Measurements from ENCODE around the gene BANF1. TPM values are rescaled to one million over a fixed set of nuclear protein-coding genes. Genes with fewer than 3 reads are reported as not detected.

The BANF1 gene
- total RNA-seq, 2 donors from 2014 or later, result 47.5 to 58.0 TPM

DNA sequence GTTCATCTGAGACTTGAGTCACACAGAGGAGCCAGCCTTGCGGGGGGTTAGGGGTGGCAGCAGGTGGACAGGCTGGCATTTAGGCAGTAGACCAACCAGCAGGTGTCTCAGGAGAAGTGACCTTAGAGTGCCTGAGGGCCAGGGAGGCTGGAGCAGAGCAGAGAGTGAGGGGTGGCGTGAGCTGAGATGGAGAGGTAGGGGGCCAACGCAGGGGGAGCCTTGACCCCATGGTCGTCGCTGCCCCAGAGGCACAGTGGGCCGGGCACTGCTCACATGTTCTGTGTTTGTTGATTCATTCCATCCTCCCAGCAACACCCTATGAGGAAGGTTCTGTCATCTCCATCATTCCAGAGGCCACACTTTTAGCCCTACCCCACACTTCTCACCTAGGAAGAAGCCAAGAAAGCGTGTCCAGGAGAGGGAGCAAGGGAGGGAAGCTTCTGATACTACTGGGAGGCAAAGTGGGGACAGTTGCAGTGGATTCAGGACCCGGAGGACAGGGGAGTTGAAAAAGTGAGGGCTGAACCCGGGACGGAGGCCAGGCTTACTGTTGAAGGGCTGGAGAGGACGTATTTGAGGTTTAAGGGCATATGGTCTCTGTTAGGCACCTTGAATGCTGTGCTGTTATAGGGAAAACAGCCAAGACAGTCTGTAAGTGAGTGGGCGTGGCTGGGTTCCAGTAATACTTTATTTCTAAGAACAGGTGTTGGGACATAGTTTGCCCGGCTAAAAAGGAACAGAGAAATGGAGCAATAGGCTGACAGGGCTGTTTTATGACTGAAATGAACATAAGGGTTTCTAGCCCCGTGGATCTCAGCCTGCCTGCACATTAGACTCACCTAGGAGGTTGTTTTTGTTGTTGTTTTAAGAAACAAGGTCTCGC is 33.5 kb upstream of the BANF1 start:
- peak overlapping the region; percentile 12 for H3K4me3 Mint-ChIP-seq
- peaks cover 11% of the 10 kb centered on the region for H3K4me1 Mint-ChIP-seq
- no peak for ATAC-seq
- H3K9me3 ChIP-seq (ENCODE audit: control insufficient read depth, low read length, poor library complexity, severe bottlenecking), result no peaks in the 10 kb centered on the region
- peaks cover 8% of the 10 kb centered on the region for H3K36me3 Mint-ChIP-seq (ENCODE audit: low read depth)
- H3K27ac Mint-ChIP-seq, result peak overlapping the region; percentile 43
- no peaks in the 10 kb centered on the region for H3K27me3 Mint-ChIP-seq
- no peak for DNase-seq

DNA sequence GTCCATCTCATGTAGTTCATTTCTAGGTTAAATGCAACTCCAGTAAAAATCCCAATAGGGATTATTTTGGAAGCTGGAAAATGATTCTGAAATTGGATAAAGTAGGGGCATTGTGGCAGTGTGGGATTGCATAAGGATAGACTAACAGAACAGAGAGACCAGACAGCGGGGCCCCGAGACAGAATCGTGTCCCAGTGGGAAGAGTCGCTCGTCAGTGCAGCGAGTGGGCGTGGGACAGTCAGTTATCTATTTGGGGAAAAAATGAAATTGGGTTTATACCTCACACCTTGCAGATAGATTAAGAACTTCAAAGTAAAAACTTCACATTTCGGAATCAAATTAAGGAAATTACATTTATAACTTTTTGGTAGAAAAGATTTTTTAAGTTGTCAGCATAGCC is 30.2 kb upstream of the BANF1 start:
- no peaks in the 10 kb centered on the region for H3K27me3 Mint-ChIP-seq
- DNase-seq (no peak), ATAC-seq (no peak)
- no peak overlapping the region for H3K27ac Mint-ChIP-seq
- H3K4me1 Mint-ChIP-seq, result peaks cover 12% of the 10 kb centered on the region
- peaks cover 13% of the 10 kb centered on the region for H3K36me3 Mint-ChIP-seq (ENCODE audit: low read depth)
- H3K9me3 ChIP-seq (ENCODE audit: control insufficient read depth, low read length, poor library complexity, severe bottlenecking), result no peaks in the 10 kb centered on the region
- peak overlapping the region; percentile 59 for H3K4me3 Mint-ChIP-seq

DNA sequence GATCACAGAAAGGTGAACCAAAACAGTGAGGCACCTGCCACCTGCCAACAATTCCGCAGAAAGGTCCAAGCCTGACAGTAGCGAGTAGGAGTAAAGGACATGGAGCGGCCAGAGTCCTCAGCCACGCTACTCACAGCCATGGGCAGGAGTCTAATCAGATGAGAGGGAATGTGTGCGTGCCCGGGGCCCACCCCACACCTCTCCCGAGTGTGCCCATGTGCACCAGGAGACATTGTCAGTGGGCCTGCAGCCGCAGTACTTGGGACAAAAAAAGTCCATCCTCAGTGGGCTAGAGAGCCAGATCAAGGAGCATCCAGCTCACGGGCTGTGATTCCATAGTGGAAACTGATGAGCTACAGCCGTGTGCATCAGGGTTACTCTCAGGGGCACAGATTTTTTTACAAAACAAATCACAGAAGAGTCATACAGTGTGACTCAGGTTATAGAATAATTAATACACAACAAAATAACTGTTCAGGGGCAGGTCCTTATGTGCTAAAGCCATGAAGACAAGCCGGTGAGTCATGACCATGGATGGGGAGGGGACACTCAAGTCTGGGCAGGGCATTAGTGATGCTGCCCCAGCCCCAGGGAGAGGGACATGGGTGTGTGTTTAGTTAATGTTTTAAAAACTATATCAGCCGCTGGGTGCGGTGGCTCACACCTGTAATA is 28.7 kb upstream of the BANF1 start:
- Mint-ChIP-seq H3K4me3 (no peak overlapping the region), H3K36me3 (ENCODE audit: low read depth) (peaks cover 13% of the 10 kb centered on the region)

DNA sequence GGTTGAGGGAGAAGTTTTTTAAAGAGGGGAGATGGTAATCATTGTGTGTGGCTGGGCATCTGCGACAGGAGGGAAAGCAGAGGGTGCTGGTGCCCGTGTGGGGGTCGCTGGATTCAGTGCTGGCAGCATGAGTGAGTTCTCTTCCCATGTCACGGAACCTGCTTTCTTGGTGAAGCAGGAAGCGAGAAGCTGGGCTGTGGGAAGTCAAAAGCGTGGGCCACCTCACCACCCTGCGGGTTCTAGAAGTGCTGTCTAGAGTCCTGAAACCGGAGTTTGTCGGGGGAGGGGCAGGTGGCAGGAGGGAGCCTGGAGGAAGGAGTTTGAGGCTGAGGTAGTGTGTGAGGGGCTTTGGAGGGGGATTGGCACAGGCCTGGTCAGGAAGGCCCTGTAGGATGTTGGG is 26.5 kb upstream of the BANF1 start:
- Mint-ChIP-seq H3K4me1 (peaks cover 8% of the 10 kb centered on the region), H3K27ac (peak overlapping the region; percentile 57), H3K27me3 (no peaks in the 10 kb centered on the region), H3K4me3 (peak overlapping the region; percentile 45), H3K36me3 (ENCODE audit: low read depth) (peaks cover 9% of the 10 kb centered on the region)
- ATAC-seq (no peak), DNase-seq (no peak)
- no peaks in the 10 kb centered on the region for H3K9me3 ChIP-seq (ENCODE audit: control insufficient read depth, low read length, poor library complexity, severe bottlenecking)

More for the DNA sequence above, 28.7 kb upstream of the BANF1 start:
- ATAC-seq (no peak), DNase-seq (no peak)
- H3K9me3 ChIP-seq (ENCODE audit: control insufficient read depth, low read length, poor library complexity, severe bottlenecking), result no peaks in the 10 kb centered on the region
- Mint-ChIP-seq H3K27ac (peak overlapping the region; percentile 60), H3K27me3 (no peaks in the 10 kb centered on the region), H3K4me1 (peaks cover 8% of the 10 kb centered on the region)

DNA sequence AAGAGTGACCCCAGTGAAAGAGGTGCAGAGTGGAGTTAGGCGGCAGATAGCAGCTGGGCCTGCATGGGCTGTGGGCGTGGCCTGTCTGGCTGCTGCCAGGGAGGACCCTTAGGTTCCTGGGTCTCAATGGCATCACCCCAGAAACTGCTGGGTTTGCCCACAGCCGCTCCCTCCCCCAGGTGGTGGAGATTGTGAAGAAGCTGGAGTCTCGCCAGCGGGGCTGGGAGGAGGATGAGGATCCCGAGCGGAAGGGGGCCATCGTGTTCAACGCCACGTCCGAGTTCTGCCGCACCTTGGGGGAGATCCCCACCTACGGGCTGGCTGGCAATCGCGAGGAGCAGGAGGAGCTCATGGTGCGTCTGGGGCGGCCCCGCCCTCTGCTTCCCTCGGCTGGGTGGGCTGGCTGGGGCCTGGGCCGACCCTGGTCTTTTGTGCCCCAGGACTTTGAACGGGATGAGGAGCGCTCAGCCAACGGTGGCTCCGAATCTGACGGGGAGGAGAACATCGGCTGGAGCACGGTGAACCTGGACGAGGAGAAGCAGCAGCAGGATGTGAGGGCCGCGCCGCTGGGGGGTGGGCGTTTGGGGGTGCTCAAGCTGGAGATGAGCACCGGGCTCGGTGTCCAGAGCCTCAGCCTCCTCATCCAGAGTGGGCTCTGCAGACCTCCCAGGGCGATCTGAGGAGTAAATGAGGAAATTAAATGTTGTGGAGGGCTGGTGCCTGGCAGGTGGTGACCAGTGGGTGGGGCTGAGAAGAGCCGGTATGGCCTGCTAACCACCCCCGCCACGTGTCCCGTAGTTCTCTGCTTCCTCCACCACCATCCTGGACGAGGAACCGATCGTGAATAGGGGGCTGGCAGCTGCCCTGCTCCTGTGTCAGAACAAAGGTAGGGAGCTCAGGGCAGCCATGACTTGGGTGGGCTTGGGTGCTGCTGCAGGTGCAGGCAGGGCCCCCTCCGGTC is 25.8 kb upstream of the BANF1 start:
- H3K27ac Mint-ChIP-seq, result peak overlapping the region; percentile 57
- H3K27me3 Mint-ChIP-seq, result no peaks in the 10 kb centered on the region
- peak overlapping the region; percentile 55 for H3K4me3 Mint-ChIP-seq
- peaks cover 9% of the 10 kb centered on the region for H3K36me3 Mint-ChIP-seq (ENCODE audit: low read depth)
- peaks cover 8% of the 10 kb centered on the region for H3K4me1 Mint-ChIP-seq
- H3K9me3 ChIP-seq (ENCODE audit: control insufficient read depth, low read length, poor library complexity, severe bottlenecking), result no peaks in the 10 kb centered on the region
- DNase-seq (no peak), ATAC-seq (no peak)

DNA sequence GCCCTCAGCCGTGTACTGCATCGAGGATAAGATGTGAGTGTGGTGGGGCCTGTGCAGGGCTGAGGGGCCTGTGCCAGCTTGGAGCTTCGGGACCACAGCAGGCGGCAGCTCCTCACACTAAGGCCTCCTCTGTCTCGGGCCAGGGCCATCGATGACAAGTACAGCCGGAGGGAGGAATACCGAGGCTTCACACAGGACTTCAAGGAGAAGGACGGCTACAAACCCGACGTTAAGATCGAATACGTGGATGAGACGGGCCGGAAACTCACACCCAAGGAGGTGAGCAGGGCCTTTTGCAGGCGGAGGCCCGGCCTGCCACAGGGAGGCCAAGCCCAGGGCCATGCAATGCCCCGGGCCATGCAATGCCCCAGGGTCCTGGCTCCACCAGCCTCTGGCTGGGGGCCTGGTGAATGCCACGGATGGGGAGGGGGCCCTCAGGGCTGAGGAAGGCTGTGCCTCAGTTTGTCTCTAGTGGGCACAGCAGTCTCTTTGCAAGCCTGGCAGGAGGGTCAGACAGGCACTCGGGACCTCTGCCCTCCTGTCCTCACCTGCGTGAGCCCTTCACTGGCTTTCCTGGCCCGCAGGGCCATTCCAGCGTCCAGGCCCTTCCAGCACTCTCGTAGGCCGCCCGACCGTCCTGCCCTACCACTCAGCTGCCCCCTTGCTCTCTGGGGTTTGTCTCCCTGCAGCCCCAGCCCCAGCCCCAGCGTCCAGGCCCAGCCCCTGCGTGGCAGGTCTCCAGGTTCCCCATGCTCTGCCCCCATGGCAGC is 24.5 kb upstream of the BANF1 start:
- Mint-ChIP-seq H3K27ac (no peak overlapping the region), H3K27me3 (no peaks in the 10 kb centered on the region), H3K4me3 (no peak overlapping the region), H3K36me3 (ENCODE audit: low read depth) (peaks cover 9% of the 10 kb centered on the region), H3K4me1 (peaks cover 6% of the 10 kb centered on the region)
- no peak for DNase-seq
- no peak for ATAC-seq
- no peaks in the 10 kb centered on the region for H3K9me3 ChIP-seq (ENCODE audit: control insufficient read depth, low read length, poor library complexity, severe bottlenecking)

DNA sequence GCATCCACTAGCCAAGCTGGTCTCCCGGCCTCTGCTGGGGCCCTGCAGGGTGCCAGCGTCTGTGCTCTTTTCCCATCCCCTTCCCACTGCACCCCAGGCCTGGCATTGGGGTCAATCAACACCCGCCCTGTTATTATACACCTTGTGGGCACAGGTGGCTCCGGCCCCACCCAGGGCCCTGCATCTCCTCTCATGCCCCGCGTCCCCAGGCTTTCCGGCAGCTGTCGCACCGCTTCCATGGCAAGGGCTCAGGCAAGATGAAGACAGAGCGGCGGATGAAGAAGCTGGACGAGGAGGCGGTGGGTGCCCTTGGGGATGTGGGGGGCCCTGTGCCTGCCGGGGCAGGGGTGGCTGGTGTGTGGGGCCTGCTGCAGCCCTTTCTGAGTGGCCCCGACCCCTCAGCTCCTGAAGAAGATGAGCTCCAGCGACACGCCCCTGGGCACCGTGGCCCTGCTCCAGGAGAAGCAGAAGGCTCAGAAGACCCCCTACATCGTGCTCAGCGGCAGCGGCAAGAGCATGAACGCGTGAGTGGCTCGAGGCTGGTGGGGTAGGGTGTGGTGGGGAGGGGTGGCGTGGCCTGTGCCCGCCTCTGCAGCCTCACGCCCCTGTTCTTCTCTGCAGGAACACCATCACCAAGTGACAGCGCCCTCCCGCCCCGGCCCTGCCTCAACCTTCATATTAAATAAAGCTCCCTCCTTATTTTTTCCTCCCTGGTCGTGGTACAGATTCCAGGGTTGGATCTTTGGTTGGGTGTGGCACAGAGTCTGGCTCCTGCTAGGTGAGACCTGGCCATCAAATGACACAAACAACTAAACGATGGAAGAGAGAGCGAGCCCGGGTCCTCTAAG is 23.7 kb upstream of the BANF1 start:
- Mint-ChIP-seq H3K4me1 (peaks cover 6% of the 10 kb centered on the region), H3K4me3 (no peak overlapping the region), H3K27me3 (no peaks in the 10 kb centered on the region), H3K36me3 (ENCODE audit: low read depth) (peaks cover 7% of the 10 kb centered on the region), H3K27ac (no peak overlapping the region)
- no peaks in the 10 kb centered on the region for H3K9me3 ChIP-seq (ENCODE audit: control insufficient read depth, low read length, poor library complexity, severe bottlenecking)
- ATAC-seq, result no peak
- DNase-seq, result no peak

DNA sequence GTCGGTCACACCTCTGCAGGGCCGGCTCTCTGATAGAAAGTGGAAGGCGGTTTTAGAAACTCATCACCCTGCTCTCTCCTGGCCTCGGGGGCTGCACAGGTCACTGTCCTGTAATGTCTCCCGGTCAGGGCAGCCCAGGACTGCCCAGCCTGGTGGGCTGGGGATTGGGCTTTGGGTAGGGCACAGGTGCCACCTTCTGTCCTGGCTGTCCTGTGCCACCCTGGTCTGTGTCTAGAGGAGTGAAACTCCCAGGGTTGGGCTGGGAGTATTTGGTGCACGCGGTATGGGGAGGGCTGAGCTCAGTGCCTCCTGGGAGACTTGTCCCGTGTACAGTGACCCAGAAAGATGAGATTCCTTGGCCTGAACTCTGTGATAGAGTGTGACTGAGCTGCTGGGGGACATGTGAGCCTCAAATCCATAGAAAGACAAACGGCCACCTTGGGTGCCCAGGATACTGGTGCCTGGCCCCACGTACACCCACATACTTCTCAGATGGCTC is 23.0 kb upstream of the BANF1 start:
- H3K4me1 Mint-ChIP-seq, result peaks cover 6% of the 10 kb centered on the region
- H3K27ac Mint-ChIP-seq, result no peak overlapping the region
- ATAC-seq, result no peak

DNA sequence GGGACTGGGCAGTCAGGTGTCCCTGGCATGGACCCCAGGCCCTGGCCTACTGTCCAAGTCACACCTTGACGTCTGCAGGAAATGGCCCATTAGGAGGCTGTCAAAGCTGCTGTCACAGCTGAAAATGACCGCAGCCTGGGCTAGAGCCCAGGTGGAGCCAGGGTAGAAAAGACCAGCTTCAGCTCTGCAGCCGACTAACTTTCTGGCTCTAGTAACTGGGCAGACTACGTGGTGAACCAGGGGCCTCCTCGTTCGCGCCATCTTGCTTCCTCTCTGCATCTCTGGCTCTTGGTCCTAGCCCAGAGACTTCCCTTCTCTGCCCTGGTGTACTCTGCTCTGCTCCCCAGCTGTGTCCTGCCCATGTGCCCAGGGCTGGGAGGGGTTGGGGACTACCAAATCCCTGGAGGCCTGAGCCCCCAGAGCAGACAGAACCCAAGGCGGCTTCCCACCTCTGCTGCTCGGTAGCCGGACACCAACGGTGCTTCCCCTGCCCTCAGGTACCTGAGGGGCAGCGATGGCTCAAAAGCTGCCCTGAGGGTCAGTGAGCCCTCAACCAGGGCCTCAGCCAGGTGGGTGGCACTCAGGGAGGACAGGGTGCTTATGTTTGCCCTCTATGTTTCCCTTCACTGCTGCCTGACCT is 21.1 kb upstream of the BANF1 start:
- ATAC-seq, result no peak
- H3K4me1 Mint-ChIP-seq, result no peaks in the 10 kb centered on the region

More for the DNA sequence above, 23.0 kb upstream of the BANF1 start:
- H3K36me3 Mint-ChIP-seq (ENCODE audit: low read depth), result peaks cover 7% of the 10 kb centered on the region
- no peaks in the 10 kb centered on the region for H3K9me3 ChIP-seq (ENCODE audit: control insufficient read depth, low read length, poor library complexity, severe bottlenecking)
- no peaks in the 10 kb centered on the region for H3K27me3 Mint-ChIP-seq
- H3K4me3 Mint-ChIP-seq, result no peak overlapping the region
- no peak for DNase-seq

DNA sequence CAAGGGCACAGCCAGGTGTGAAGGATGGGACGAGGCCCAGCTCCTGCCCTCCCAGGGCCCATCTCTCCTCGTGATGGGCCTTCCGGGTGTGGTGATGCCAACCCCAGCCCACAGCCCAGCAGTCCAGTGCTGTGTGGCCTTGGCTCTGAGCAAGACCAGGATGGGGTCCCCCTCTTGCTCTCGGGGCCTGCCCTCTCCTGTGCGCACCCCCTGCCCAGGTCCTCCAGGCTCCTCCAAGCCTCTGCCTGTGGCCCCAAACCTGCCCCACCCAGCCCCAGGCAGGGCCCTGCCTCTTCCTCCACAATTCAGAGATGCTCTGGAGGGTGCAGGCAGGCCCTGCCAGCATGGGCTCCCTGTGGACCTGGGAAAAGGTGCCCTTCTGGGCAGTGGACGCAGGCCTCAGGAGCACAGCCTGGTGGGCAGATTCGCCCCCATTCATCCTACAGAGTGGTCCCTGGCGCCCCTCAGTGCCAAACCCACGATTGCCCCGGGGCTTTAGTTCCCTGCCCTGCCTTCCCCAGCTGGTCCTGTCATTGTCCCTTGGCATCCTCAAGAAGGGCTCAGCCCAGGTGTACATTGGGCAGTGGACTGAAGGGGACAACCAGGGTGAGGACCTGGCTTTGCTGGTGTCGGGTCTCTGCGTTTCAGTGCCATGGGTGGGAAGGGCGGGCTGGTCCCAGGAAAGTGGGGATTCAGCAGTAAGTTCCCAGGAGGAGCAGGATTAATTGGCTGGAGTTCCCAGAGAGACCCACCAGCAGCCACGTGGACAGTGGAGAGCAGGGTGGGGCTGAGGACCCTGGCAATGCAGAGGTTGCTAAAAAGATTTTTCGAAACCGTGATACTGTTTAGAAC is 20.1 kb upstream of the BANF1 start:
- ATAC-seq, result no peak
- H3K9me3 ChIP-seq (ENCODE audit: control insufficient read depth, low read length, poor library complexity, severe bottlenecking), result no peaks in the 10 kb centered on the region
- no peak overlapping the region for H3K4me3 Mint-ChIP-seq
- H3K27ac Mint-ChIP-seq, result no peak overlapping the region
- H3K36me3 Mint-ChIP-seq (ENCODE audit: low read depth), result peaks cover 2% of the 10 kb centered on the region
- DNase-seq, result no peak
- H3K4me1 Mint-ChIP-seq, result no peaks in the 10 kb centered on the region
- no peaks in the 10 kb centered on the region for H3K27me3 Mint-ChIP-seq

More for the DNA sequence above, 21.1 kb upstream of the BANF1 start:
- Mint-ChIP-seq H3K27ac (no peak overlapping the region), H3K4me3 (peak overlapping the region; percentile 49), H3K27me3 (no peaks in the 10 kb centered on the region), H3K36me3 (ENCODE audit: low read depth) (peaks cover 2% of the 10 kb centered on the region)
- no peaks in the 10 kb centered on the region for H3K9me3 ChIP-seq (ENCODE audit: control insufficient read depth, low read length, poor library complexity, severe bottlenecking)
- DNase-seq, result no peak

Measured in T-helper 17 cell (primary cell).